ENCODE measurements around the gene FHIP1B. TPM values are rescaled to one million over a fixed set of nuclear protein-coding genes. Genes with fewer than 3 reads are reported as not detected.

The FHIP1B gene
- total RNA-seq, 2 donors from 2014 or later: 31.9 to 54.7 TPM

DNA sequence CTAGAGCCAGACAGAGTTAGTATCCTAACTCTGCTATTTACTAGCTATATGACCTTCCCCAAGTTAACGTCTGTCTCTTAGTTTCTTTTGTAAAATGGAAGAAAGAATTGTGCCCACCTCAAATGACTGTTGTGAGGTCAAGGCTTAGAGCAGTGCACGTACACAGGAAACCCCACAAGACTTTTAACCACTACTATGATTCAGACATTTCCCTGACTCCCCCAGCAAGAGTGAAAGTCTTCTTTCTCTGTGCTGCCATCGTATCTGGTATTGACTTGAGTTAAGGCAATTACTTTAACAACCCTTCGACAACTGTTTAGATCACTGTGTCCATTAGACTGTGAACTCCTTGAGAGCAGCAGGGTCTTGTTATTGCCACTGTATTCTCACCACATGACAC, 38.0 kb downstream of the FHIP1B start:
- TF ChIP-seq, protein P1, sequence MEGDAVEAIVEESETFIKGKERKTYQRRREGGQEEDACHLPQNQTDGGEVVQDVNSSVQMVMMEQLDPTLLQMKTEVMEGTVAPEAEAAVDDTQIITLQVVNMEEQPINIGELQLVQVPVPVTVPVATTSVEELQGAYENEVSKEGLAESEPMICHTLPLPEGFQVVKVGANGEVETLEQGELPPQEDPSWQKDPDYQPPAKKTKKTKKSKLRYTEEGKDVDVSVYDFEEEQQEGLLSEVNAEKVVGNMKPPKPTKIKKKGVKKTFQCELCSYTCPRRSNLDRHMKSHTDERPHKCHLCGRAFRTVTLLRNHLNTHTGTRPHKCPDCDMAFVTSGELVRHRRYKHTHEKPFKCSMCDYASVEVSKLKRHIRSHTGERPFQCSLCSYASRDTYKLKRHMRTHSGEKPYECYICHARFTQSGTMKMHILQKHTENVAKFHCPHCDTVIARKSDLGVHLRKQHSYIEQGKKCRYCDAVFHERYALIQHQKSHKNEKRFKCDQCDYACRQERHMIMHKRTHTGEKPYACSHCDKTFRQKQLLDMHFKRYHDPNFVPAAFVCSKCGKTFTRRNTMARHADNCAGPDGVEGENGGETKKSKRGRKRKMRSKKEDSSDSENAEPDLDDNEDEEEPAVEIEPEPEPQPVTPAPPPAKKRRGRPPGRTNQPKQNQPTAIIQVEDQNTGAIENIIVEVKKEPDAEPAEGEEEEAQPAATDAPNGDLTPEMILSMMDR (IDR thresholded peaks at IDR 0.05): no peak
- TF ChIP-seq POLR2A (IDR thresholded peaks at IDR 0.05): no peak

DNA sequence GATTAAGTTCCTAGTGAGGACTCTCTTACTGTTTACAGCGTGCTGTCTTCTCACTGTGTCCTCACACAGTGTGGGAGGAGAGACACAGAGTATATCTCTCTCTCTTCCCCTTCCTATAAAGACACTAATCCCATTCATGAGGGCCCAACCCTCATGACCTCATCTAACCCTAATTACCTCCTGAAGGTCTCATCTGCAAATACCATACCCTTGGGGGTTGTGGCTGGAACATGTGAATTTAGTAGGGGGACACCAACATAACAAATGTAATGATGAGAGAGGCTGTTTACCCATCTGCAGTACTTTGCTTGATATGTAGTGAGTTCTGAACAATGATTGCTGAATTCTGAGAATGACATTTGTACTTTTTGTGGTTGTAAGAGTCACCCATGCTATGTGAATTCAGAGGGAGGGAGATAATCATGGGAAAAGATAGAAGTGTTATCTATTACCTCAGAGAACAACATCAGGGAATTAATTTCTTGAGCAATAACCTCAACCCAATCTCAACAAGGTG, 40.3 kb downstream of the FHIP1B start:
- WGBS, 2 donors: 86 to 87% methylated on average over 1 of the region's 1 CpG
- Histone ChIP-seq H3K4me3 (no peak overlapping the region), H3K36me3 (replicated peaks in 1 of 2; ENCODE audit: insufficient read depth in 1 of 2, low read depth in 2 of 2) (no peaks in the 10 kb centered on the region), H3K27ac (no peak overlapping the region), H3K9me3 (no peaks in the 10 kb centered on the region), H3K4me1 (no peaks in the 10 kb centered on the region), H3K27me3 (no peaks in the 10 kb centered on the region)
- DNase-seq (no peak), ATAC-seq (no peak)
- TF ChIP-seq, protein P1 (IDR thresholded peaks at IDR 0.05): no peak
- no peak for TF ChIP-seq POLR2A (IDR thresholded peaks at IDR 0.05)
- intact Hi-C loops (cut with DNase I): no loop called here

More for the DNA sequence above, 38.0 kb downstream of the FHIP1B start:
- intact Hi-C loops (cut with DNase I): no loop called here
- no peak overlapping the region for H3K27ac ChIP-seq
- no peak for DNase-seq
- WGBS, 2 donors: 51 to 53% methylated on average over 4 of the region's 4 CpGs
- ATAC-seq: no peak
- no peaks in the 10 kb centered on the region for H3K27me3 ChIP-seq
- no peaks in the 10 kb centered on the region for H3K36me3 ChIP-seq (replicated peaks in 1 of 2; ENCODE audit: insufficient read depth in 1 of 2, low read depth in 2 of 2)
- no peaks in the 10 kb centered on the region for H3K9me3 ChIP-seq
- H3K4me3 ChIP-seq: no peak overlapping the region
- H3K4me1 ChIP-seq: no peaks in the 10 kb centered on the region

DNA sequence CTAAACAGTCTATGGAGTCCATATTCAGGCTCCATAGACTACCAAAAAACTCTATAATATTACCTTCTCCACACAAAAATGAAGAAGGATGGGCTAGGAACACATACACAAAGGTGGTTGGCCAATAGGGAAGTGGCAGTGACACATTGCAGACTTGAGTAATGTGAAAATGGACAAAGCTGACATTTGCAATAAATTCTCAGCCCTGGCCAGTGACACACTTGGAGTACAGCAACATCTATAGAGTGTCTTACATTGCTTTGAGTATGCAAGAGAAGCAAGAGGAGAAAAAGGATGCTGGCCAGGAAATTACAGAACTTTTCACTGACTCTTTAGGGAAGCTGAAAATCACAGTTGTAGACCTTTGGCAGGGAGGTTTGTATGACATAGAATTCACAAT, 42.7 kb downstream of the FHIP1B start:
- H3K36me3 ChIP-seq (replicated peaks in 1 of 2; ENCODE audit: insufficient read depth in 1 of 2, low read depth in 2 of 2): no peaks in the 10 kb centered on the region
- H3K27ac ChIP-seq: no peak overlapping the region
- no peaks in the 10 kb centered on the region for H3K27me3 ChIP-seq
- TF ChIP-seq POLR2A (IDR thresholded peaks at IDR 0.05): no peak
- TF ChIP-seq, protein P1 (IDR thresholded peaks at IDR 0.05): no peak
- no peak for ATAC-seq
- no peak for DNase-seq
- H3K4me1 ChIP-seq: no peaks in the 10 kb centered on the region
- H3K9me3 ChIP-seq: no peaks in the 10 kb centered on the region
- no peak overlapping the region for H3K4me3 ChIP-seq
- intact Hi-C loops (cut with DNase I): no loop called here

DNA sequence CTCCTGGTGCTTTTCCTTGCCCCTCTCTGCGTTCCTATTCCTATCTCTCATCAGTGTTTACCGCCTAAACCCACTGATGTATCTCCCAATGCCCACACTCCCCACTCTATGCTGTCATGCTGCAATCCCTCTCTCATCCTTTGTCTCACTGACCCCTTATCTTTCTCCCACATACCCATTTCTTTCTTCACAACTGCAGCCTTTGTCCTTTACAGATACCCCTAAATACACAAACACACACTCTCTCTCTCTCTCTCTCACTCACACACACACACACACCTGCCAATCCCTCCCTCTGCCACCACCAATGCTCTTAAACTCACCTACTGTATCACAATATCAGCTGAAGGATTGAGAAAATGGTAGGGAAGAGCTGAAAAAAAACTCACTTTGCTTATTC, 59.0 kb downstream of the FHIP1B start:
- no peak overlapping the region for H3K27ac ChIP-seq
- ATAC-seq: no peak
- H3K4me3 ChIP-seq: no peak overlapping the region
- no peaks in the 10 kb centered on the region for H3K36me3 ChIP-seq (replicated peaks in 1 of 2; ENCODE audit: insufficient read depth in 1 of 2, low read depth in 2 of 2)
- TF ChIP-seq, protein P1 (IDR thresholded peaks at IDR 0.05): no peak
- TF ChIP-seq POLR2A (IDR thresholded peaks at IDR 0.05): no peak
- no peak for DNase-seq
- intact Hi-C loops (cut with DNase I): no loop called here
- H3K9me3 ChIP-seq: no peaks in the 10 kb centered on the region
- 36 to 38% methylated on average over 2 of the region's 2 CpGs for WGBS, 2 donors
- H3K4me1 ChIP-seq: no peaks in the 10 kb centered on the region
- H3K27me3 ChIP-seq: no peaks in the 10 kb centered on the region

DNA sequence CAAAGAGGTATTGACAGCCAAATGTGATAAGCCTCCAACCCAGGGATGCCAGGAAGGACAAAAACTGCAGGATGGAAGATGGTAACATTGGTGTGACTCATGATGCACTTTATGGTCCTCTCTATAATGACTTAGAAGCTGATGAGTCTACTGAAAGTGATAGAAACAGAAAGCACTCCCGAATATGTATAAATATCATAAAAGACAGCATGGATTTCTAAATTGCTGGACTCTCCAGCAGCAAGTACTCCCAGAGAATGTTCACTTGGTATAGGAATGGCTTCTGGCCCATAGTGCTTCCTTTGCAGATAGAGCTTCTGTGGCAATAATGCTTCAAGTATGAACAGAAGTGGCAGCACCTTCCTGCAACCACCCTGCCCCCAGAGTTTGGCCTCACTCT, 64.2 kb downstream of the FHIP1B start, which contains the start of gene OR52B2:
OR52B2 (minus strand) TSS at position 101 of the 400 bp plus-strand sequence; CDS start at position 101, 0 bp downstream.
- Histone ChIP-seq H3K4me1 (no peaks in the 10 kb centered on the region), H3K27me3 (no peaks in the 10 kb centered on the region), H3K27ac (no peak within 1 kb of the TSS), H3K4me3 (no peak within 1 kb of the TSS), H3K9me3 (no peaks in the 10 kb centered on the region), H3K36me3 (replicated peaks in 1 of 2; ENCODE audit: insufficient read depth in 1 of 2, low read depth in 2 of 2) (no peaks in the 10 kb centered on the region)
- no peak for TF ChIP-seq POLR2A (IDR thresholded peaks at IDR 0.05)
- TF ChIP-seq, protein P1 (IDR thresholded peaks at IDR 0.05): no peak
- DNase-seq (no peak), ATAC-seq (no peak)
- intact Hi-C loops (cut with DNase I): no loop called here
- 28 to 40% methylated on average over 1 of the region's 1 CpG for WGBS, 2 donors
